ENCODE results near the gene CDK15.
"Not testable (repeated sequence)": the region's sequence is repeated elsewhere in the genome, so short reads cannot be mapped to it uniquely, and the experiment has no call there.

GRCh38 chr2:201764469-201764868 is 41.9 kb upstream of the CDK15 start:
- TF ChIP-seq CTCF, POLR2A (IDR thresholded peaks at IDR 0.05): not testable (repeated sequence)

All from right lobe of liver (tissue), 4 donors.